H1 (cell line): ENCODE results near the gene TSHZ2. TPM values are rescaled to one million over a fixed set of nuclear protein-coding genes. Genes with fewer than 3 reads are reported as not detected.

Experiments used
- CTCF ChIA-PET: fragments of 300-600 bp; sonication (Branson Sonifier 250); formaldehyde crosslinking; loops from one replicate; lab custom pipeline; 2021; ENCODE audit not compliant: partially characterized antibody; lab: Charles Lee
- POLR2A ChIA-PET: fragments of 300-600 bp; sonication (Branson Sonifier 250); formaldehyde crosslinking; loops from one replicate; lab custom pipeline; 2021; ENCODE audit warnings: inconsistent platforms; ENCODE audit not compliant: partially characterized antibody; lab: Charles Lee
- DNase-seq, 2 experiments: peaks; one replicate each; pipeline versions ENCODE4 v3.0.0 to v3.0.0-alpha.2; 2010 to 2022; ENCODE audit warnings: low spot score in 2 of 2, low read depth in 1 of 2, mixed read lengths in 1 of 2
- FAIRE-seq: peaks from 2 replicates; lab custom pipeline; 2011; peaks lifted over from hg19 to GRCh38; lab: Jason Lieb, UNC
- H2AFZ ChIP-seq: 2 replicates; pipeline ENCODE4 v1.8.1; 2012; ENCODE audit warnings: low read length, inconsistent platforms
- H2AK5ac ChIP-seq: 2 replicates; pipeline ENCODE4 v1.6.1; 2013; ENCODE audit warnings: low read depth, low read length
- H2BK120ac ChIP-seq: replicated peaks from 2 replicates; pipeline ENCODE3; 2013; ENCODE audit warnings: low read depth, low read length, inconsistent platforms
- H2BK12ac ChIP-seq: 2 replicates; pipeline ENCODE4 v1.6.1; 2013; ENCODE audit warnings: low read depth, low read length
- H2BK15ac ChIP-seq: 2 replicates; pipeline ENCODE4 v1.6.1; 2013; ENCODE audit warnings: low read length
- H2BK20ac ChIP-seq: 2 replicates; pipeline ENCODE4 v1.6.1; 2013; ENCODE audit warnings: low read length
- H2BK5ac ChIP-seq: 2 replicates; pipeline ENCODE4 v1.6.1; 2013; ENCODE audit warnings: low read depth, low read length
- H3K14ac ChIP-seq: 2 replicates; pipeline ENCODE4 v1.6.1; 2013; ENCODE audit warnings: inconsistent platforms; ENCODE audit not compliant: insufficient read length
- H3K18ac ChIP-seq: 2 replicates; pipeline ENCODE4 v1.6.1; 2013; ENCODE audit warnings: low read length; ENCODE audit errors: extremely low read depth
- H3K23ac ChIP-seq: 2 replicates; pipeline ENCODE4 v1.6.1; 2013; ENCODE audit warnings: inconsistent platforms; ENCODE audit not compliant: insufficient read length
- H3K23me2 ChIP-seq: 2 replicates; pipeline ENCODE4 v1.6.1; 2013; ENCODE audit warnings: low read depth, low read length
- H3K27ac ChIP-seq: 2 replicates; pipeline ENCODE4 v1.6.1; 2011; ENCODE audit warnings: low read depth, low read length, inconsistent platforms
- H3K27me3 ChIP-seq, 4 experiments: replicated peaks in 1 of 4; 1 replicate in 1 of 4; 2 replicates in 3 of 4; pipeline versions ENCODE4 v1.6.1 to v1.8.1; 2011 to 2013; ENCODE audit warnings: low read length in 3 of 4, mild to moderate bottlenecking in 3 of 4, inconsistent platforms in 2 of 4, mixed read lengths in 2 of 4, moderate library complexity in 1 of 4; ENCODE audit not compliant: control insufficient read depth in 3 of 4, insufficient read depth in 3 of 4; ENCODE audit errors: extremely low read depth in 1 of 4
- H3K36me3 ChIP-seq, 4 experiments: 2 replicates each; pipeline versions ENCODE4 v1.6.1 to v1.8.1; 2011 to 2013; ENCODE audit warnings: mild to moderate bottlenecking in 4 of 4, low read length in 3 of 4, moderate library complexity in 2 of 4, control low read depth in 1 of 4, inconsistent platforms in 1 of 4; ENCODE audit not compliant: insufficient read depth in 4 of 4, control insufficient read depth in 2 of 4
- H3K4ac ChIP-seq: replicated peaks from 2 replicates; pipeline ENCODE3; 2013; ENCODE audit warnings: low read length, low read depth, mixed read lengths, inconsistent platforms; ENCODE audit not compliant: insufficient read length
- H3K4me1 ChIP-seq, 4 experiments: replicated peaks in 1 of 4; 1 replicate in 1 of 4; 2 replicates in 3 of 4; pipeline versions ENCODE4 v1.6.1 to v1.8.1; 2011 to 2013; ENCODE audit warnings: low read length in 3 of 4, inconsistent platforms in 2 of 4, mixed read lengths in 1 of 4; ENCODE audit not compliant: insufficient read depth in 4 of 4, control insufficient read depth in 3 of 4
- H3K4me2 ChIP-seq, 2 experiments: 2 replicates each; pipeline versions ENCODE4 v1.6.1 to v1.8.1; 2011 to 2013; ENCODE audit warnings: low read depth in 2 of 2, low read length in 2 of 2, control low read depth in 1 of 2, inconsistent platforms in 1 of 2, mild to moderate bottlenecking in 1 of 2; ENCODE audit not compliant: insufficient read depth in 1 of 2
- H3K4me3 ChIP-seq, 4 experiments: fragments of 200-600, 300-600 bp in 1 of 4; sonication (generic), shearing (Covaris generic), sonication (Bioruptor Twin) in 1 of 4; 2 replicates each; pipeline versions ENCODE4 v1.5.1 to v1.8.1; 2011 to 2016; ENCODE audit warnings: low read length in 4 of 4, low read depth in 3 of 4, control low read depth in 2 of 4, inconsistent platforms in 2 of 4, mild to moderate bottlenecking in 2 of 4, mixed read lengths in 1 of 4, moderate library complexity in 1 of 4; ENCODE audit not compliant: insufficient read depth in 2 of 4; ENCODE audit errors: extremely low read depth in 1 of 4
- H3K56ac ChIP-seq: replicated peaks from 2 replicates; pipeline ENCODE3; 2013; ENCODE audit warnings: low read depth, mild to moderate bottlenecking, mixed read lengths, low read length, inconsistent platforms; ENCODE audit not compliant: insufficient read length
- H3K79me1 ChIP-seq: 2 replicates; pipeline ENCODE4 v1.6.1; 2013; ENCODE audit warnings: low read depth, low read length, control low read depth
- H3K79me2 ChIP-seq, 2 experiments: 2 replicates each; pipeline versions ENCODE4 v1.6.1 to v1.8.1; 2012 to 2013; ENCODE audit warnings: low read length in 2 of 2, mild to moderate bottlenecking in 2 of 2, inconsistent platforms in 1 of 2; ENCODE audit not compliant: insufficient read depth in 2 of 2, control insufficient read depth in 1 of 2
- H3K9ac ChIP-seq, 4 experiments: replicated peaks in 1 of 4; 1 replicate in 1 of 4; 2 replicates in 3 of 4; pipeline versions ENCODE4 v1.6.1 to v1.8.1; 2011 to 2013; ENCODE audit warnings: low read depth in 3 of 4, low read length in 3 of 4, control low read depth in 2 of 4, mild to moderate bottlenecking in 2 of 4, moderate library complexity in 2 of 4, inconsistent platforms in 1 of 4; ENCODE audit errors: extremely low read depth in 1 of 4
- H3K9me3 ChIP-seq, 2 experiments: 2 replicates each; pipeline versions ENCODE4 v1.6.1 to v1.8.1; 2012 to 2013; ENCODE audit warnings: mild to moderate bottlenecking in 2 of 2, moderate library complexity in 2 of 2, control low read depth in 1 of 2, inconsistent platforms in 1 of 2, low read depth in 1 of 2, low read length in 1 of 2, mixed read lengths in 1 of 2; ENCODE audit not compliant: insufficient read depth in 2 of 2
- H4K20me1 ChIP-seq, 2 experiments: replicated peaks in 1 of 2; 2 replicates each; pipeline versions ENCODE3 to v1.8.1; 2011 to 2013; ENCODE audit warnings: inconsistent platforms in 2 of 2, low read length in 2 of 2, mild to moderate bottlenecking in 1 of 2; ENCODE audit not compliant: insufficient read depth in 2 of 2, control insufficient read depth in 1 of 2
- H4K5ac ChIP-seq: 2 replicates; pipeline ENCODE4 v1.6.1; 2013; ENCODE audit warnings: low read length, low read depth, mixed read lengths, inconsistent platforms; ENCODE audit not compliant: insufficient read length
- H4K8ac ChIP-seq: 2 replicates; pipeline ENCODE4 v1.8.0; 2013; ENCODE audit warnings: mild to moderate bottlenecking, moderate library complexity, low read length, inconsistent platforms; ENCODE audit not compliant: insufficient read depth; ENCODE audit errors: extremely low read depth
- H4K91ac ChIP-seq: replicated peaks from 2 replicates; pipeline ENCODE3; 2013; ENCODE audit warnings: low read length, mixed read lengths, inconsistent platforms; ENCODE audit not compliant: insufficient read length
- RFX5 ChIP-seq: IDR thresholded peaks from 2 replicates; pipeline ENCODE4 v1.6.1; 2011; ENCODE audit warnings: low read depth, low read length, improper control_type of control experiment, borderline replicate concordance
- WGBS, 2 experiments: shearing (Covaris generic) in 1 of 2; methylation state at CpG; one replicate each; pipeline versions ENCODE4 v1.1.6 to v1.1.7; 2013 to 2015; ENCODE audit warnings: low lambda C conversion rate in 2 of 2, mixed read lengths in 2 of 2, inconsistent platforms in 1 of 2, low coverage in 1 of 2, missing lambda C conversion rate in 1 of 2; ENCODE audit not compliant: insufficient replicate concordance in 2 of 2, insufficient coverage in 1 of 2, insufficient read length in 1 of 2; ENCODE audit errors: extremely low coverage in 1 of 2, missing lambda C conversion rate in 1 of 2; 5-methylcytosine and 5-hydroxymethylcytosine counted together
- polyA plus RNA-seq, 7 experiments: library from polyadenylated mRNA; depleted of rRNA in 3 of 7; stranded (reverse) in 5 of 7; unstranded in 2 of 7; fragments of >200 nt in 5 of 7; fragments of 200-250 nt in 2 of 7; gene quantifications; 1 replicate in 5 of 7; 2 replicates in 1 of 7; 4 replicates in 1 of 7; pipeline versions ENCODE4 v1.2.1 to v1.2.3, GENCODE V29; 2011 to 2013; ENCODE audit warnings: missing spikeins in 2 of 7, mixed read lengths in 2 of 7
- total RNA-seq: library from RNA; stranded (reverse); fragmentation: NEBNext Ultra II Directional; extraction: Animal tissue kit (Norgen Biotek cat#: 25700); gene quantifications from 2 replicates; pipeline ENCODE4 v1.2.1, GENCODE V29; 2021

TSHZ2 gene
- total and polyA plus RNA-seq, 2 of the 8 experiments (the other 6 are each of a cell fraction or from before 2014, with no cell fraction given) = 0.14 to 0.30 TPM

- no peaks in the 10 kb centered on the region for H3K79me2 ChIP-seq
- WGBS, 2 experiments = 95% methylated on average over 10 of the region's 10 CpGs; no CpG with 5 or more reads in 1 of the 2 experiments
- no peak overlapping the region for H2BK20ac ChIP-seq
- H4K20me1 ChIP-seq = no peaks in the 10 kb centered on the region
- H3K9ac ChIP-seq = no peak overlapping the region
- ChIA-PET POLR2A (no interaction called here), CTCF (interaction anchor here (0.6 to 1.5 kb wide), 5 partner anchors 9 to 1477 kb away, joined by 3 to 7 read pairs (median 4); no protein-coding TSS in a partner anchor)
- H2BK120ac ChIP-seq = no peak overlapping the region
- H2AFZ ChIP-seq = no peak overlapping the region
- H3K27ac ChIP-seq = no peak overlapping the region
- no peaks in the 10 kb centered on the region for H3K36me3 ChIP-seq
- H4K8ac ChIP-seq = no peak overlapping the region
- no peak overlapping the region for H3K56ac ChIP-seq
- no peak overlapping the region for H4K91ac ChIP-seq
- H2AK5ac ChIP-seq = no peak overlapping the region
- no peaks in the 10 kb centered on the region for H3K79me1 ChIP-seq
- H3K23ac ChIP-seq = no peak overlapping the region
- H3K4me1 ChIP-seq = no peaks in the 10 kb centered on the region
- H2BK5ac ChIP-seq = no peak overlapping the region
- H3K14ac ChIP-seq = no peak overlapping the region
- H4K5ac ChIP-seq = no peak overlapping the region
- FAIRE-seq (no peak), DNase-seq (no peak)
- no peak overlapping the region for H3K18ac ChIP-seq
- no peak overlapping the region for H3K4me2 ChIP-seq
- H3K4ac ChIP-seq = no peak overlapping the region
- H3K9me3 ChIP-seq = no peaks in the 10 kb centered on the region
- H2BK12ac ChIP-seq = no peak overlapping the region
- H3K23me2 ChIP-seq = no peaks in the 10 kb centered on the region
- no peak overlapping the region for H3K4me3 ChIP-seq
- no peaks in the 10 kb centered on the region for H3K27me3 ChIP-seq
- H2BK15ac ChIP-seq = no peak overlapping the region
- TF ChIP-seq RFX5 = no peak
Observed at GRCh38 chr20:53146201-53146891, 174.2 kb downstream of the TSHZ2 start.
